HCT116 (cell line): Measurements from ENCODE around the gene KRTAP12-2. TPM values are rescaled to one million over a fixed set of nuclear protein-coding genes. Genes with fewer than 3 reads are reported as not detected.

ENCODE experiments used
- ATAC-seq: fragments of 200-7000 bp; cut with Tn5 transposase; 2 replicates; pipeline ENCODE4 v1.9.1; 2020; ENCODE audit warnings: mild to moderate bottlenecking, moderate library complexity
- BruUV-seq: library from RNA; stranded (reverse); fragments of 400-500 nt; replicated peaks from 2 replicates; lab custom pipeline; 2021; lab: Mats Ljungman, UMichigan
- CTCF ChIA-PET: fragments of 300-600 bp; sonication (Branson Sonifier 250); formaldehyde crosslinking; loops from one replicate; lab custom pipeline; 2021; ENCODE audit warnings: antibody characterized with exemption; lab: Charles Lee
- POLR2A ChIA-PET: fragments of 300-600, 350-600 bp; sonication (Branson Sonifier 250); formaldehyde crosslinking; loops from one replicate; lab custom pipeline; 2021; ENCODE audit warnings: antibody characterized with exemption; lab: Charles Lee
- RAD21 ChIA-PET, 2 experiments: fragments of 300-600 bp; sonication (Branson Sonifier 250); formaldehyde crosslinking; loops; one replicate each; lab custom pipeline; 2023; ENCODE audit warnings: low total read pairs in 2 of 2; ENCODE audit not compliant: uncharacterized antibody in 2 of 2, unreplicated experiment in 2 of 2, low non-redundant PET in 1 of 2; lab: Charles Lee
- DNase-seq: peaks from one replicate; pipeline ENCODE4 v3.0.0-alpha.2; 2010; ENCODE audit warnings: low read depth, low spot score
- H2AFZ ChIP-seq: fragments of 200-600 bp; shearing (Covaris generic), sonication (generic); 2 replicates; pipeline ENCODE4 v1.6.1; 2017; ENCODE audit warnings: low read depth, mixed run types, mixed read lengths, antibody characterized with exemption, low read length; ENCODE audit not compliant: poor library complexity, severe bottlenecking
- H3K27ac ChIP-seq: 2 replicates; pipeline ENCODE4 v1.5.1; 2012; ENCODE audit warnings: low read depth, low read length
- H3K27me3 ChIP-seq: fragments of 200-600 bp; sonication (generic); 2 replicates; pipeline ENCODE4 v1.6.1; 2016; ENCODE audit warnings: mixed run types, low read length, mixed read lengths; ENCODE audit not compliant: insufficient read depth
- H3K36me3 ChIP-seq, 2 experiments: fragments of 200-500 bp in 1 of 2; fragments of 200-600 bp in 1 of 2; sonication (Bioruptor generic) in 1 of 2; sonication (generic) in 1 of 2; 2 replicates each; pipeline versions ENCODE4 v1.5.1 to v1.6.1; 2014 to 2016; ENCODE audit warnings: low read length in 2 of 2, inconsistent platforms in 1 of 2, mixed read lengths in 1 of 2, mixed run types in 1 of 2; ENCODE audit not compliant: insufficient read depth in 2 of 2, control insufficient read depth in 1 of 2
- H3K4me1 ChIP-seq, 2 experiments: fragments of 200-600 bp in 1 of 2; sonication (generic) in 1 of 2; 2 replicates each; pipeline versions ENCODE4 v1.5.1 to v1.6.1; 2012 to 2017; ENCODE audit warnings: low read length in 2 of 2, inconsistent platforms in 1 of 2, mild to moderate bottlenecking in 1 of 2, mixed read lengths in 1 of 2, mixed run types in 1 of 2, moderate library complexity in 1 of 2; ENCODE audit not compliant: insufficient read depth in 2 of 2, control insufficient read depth in 1 of 2
- H3K4me2 ChIP-seq: fragments of 200-600 bp; sonication (generic); 2 replicates; pipeline ENCODE4 v1.6.1; 2017; ENCODE audit warnings: mixed run types, low read length, mixed read lengths
- H3K4me3 ChIP-seq, 2 experiments: fragments of 200-600 bp in 1 of 2; sonication (generic) in 1 of 2; replicated peaks in 1 of 2; 2 replicates each; pipeline ENCODE4 v1.5.1; 2011 to 2016; ENCODE audit warnings: low read length in 2 of 2, control low read depth in 1 of 2, low read depth in 1 of 2, mild to moderate bottlenecking in 1 of 2, mixed read lengths in 1 of 2, mixed run types in 1 of 2
- H3K79me2 ChIP-seq: fragments of 200-600 bp; sonication (generic); 2 replicates; pipeline ENCODE4 v1.6.1; 2017; ENCODE audit warnings: mild to moderate bottlenecking, mixed run types, low read length, moderate library complexity, mixed read lengths; ENCODE audit not compliant: insufficient read depth
- H3K9ac ChIP-seq: fragments of 200-600 bp; sonication (generic); 2 replicates; pipeline ENCODE4 v1.6.1; 2016; ENCODE audit warnings: low read length, mixed read lengths
- H3K9me2 ChIP-seq: fragments of 200-600 bp; sonication (generic), shearing (Covaris generic); 2 replicates; pipeline ENCODE4 v1.6.1; 2017; ENCODE audit warnings: mixed run types, mild to moderate bottlenecking, moderate library complexity; ENCODE audit not compliant: insufficient read depth
- H3K9me3 ChIP-seq, 2 experiments: fragments of 200-500 bp in 1 of 2; fragments of 200-600 bp in 1 of 2; sonication (Bioruptor generic) in 1 of 2; sonication (generic) in 1 of 2; 2 replicates each; pipeline ENCODE4 v1.6.1; 2014 to 2017; ENCODE audit warnings: low read length in 2 of 2, mixed read lengths in 2 of 2, inconsistent platforms in 1 of 2, low read depth in 1 of 2, mild to moderate bottlenecking in 1 of 2, mixed run types in 1 of 2, moderate library complexity in 1 of 2; ENCODE audit not compliant: control insufficient read depth in 1 of 2, insufficient read depth in 1 of 2
- H4K20me1 ChIP-seq: fragments of 200-600 bp; sonication (generic), shearing (Covaris generic); 2 replicates; pipeline ENCODE4 v1.6.1; 2017; ENCODE audit warnings: mixed run types, mild to moderate bottlenecking, moderate library complexity; ENCODE audit not compliant: insufficient read depth
- FOSL1 ChIP-seq: IDR thresholded peaks from 2 replicates; pipeline ENCODE4 v1.6.1; 2012; ENCODE audit warnings: low read depth
- JUND ChIP-seq: IDR thresholded peaks from 2 replicates; pipeline ENCODE4 v1.6.1; 2012
- MAX ChIP-seq: IDR thresholded peaks from 2 replicates; pipeline ENCODE4 v1.6.1; 2012
- SIN3A ChIP-seq: IDR thresholded peaks from 2 replicates; pipeline ENCODE4 v1.6.1; 2012; ENCODE audit warnings: low read depth
- ZBTB33 ChIP-seq: IDR thresholded peaks from 2 replicates; pipeline ENCODE4 v1.6.1; 2011; ENCODE audit warnings: mild to moderate bottlenecking, low read length, moderate library complexity; ENCODE audit not compliant: insufficient replicate concordance; ENCODE audit errors: extremely low read depth
- intact Hi-C: fragments of 100-400 bp; cut with micrococcal nuclease; formaldehyde crosslinking; loops from 2 replicates; pipeline ENCODE4 v1.10.0; 2022
- total RNA-seq: library from RNA; stranded (reverse); gene quantifications from one replicate; pipeline ENCODE4 v1.2.1, GENCODE V29; 2021; ENCODE audit not compliant: unreplicated experiment

Gene KRTAP12-2
- total RNA-seq, 1 experiment from 2014 or later: not detected

DNA sequence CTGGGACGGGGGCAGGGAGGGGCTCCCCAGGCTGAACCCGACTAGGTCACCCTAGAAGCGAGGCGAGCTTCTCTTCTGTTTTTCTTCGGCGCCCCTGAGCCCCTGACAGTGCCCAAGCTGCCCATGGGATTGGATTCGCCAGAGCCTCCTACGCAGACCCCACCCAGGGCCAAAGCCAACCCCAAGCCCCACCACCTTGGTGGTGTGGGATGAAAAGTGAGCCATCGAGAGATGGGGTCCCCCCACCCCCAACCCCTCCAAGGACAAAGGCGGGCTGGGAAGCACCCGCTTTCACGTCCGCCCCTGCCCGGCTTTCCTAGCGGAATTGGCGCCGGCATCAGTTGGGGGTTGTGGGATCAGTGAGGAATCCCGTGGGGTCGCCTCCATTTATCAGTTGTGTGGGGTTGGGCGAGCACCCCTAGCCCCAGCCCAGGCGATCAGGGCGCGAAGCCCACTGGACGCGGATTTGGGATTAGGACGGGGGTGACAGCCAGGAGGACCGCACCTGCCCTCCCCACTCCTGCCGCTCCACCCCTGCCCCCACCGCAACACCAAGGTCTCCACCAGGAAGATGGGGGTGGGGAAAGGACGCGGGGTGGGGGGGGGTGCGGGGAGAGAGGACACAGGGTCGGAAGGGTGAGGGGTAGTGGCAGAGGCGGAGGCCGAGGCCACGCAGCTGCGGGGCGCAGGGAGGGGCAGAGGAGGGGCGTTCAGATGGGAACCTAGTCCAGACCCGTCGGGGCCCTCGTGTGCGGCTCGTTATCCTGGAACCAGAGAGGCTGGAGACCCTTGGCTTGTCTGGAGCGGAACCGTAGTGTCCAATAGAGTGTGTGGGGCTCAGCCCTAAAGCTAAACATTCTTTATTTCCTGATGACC, 40.2 kb upstream of the KRTAP12-2 start:
- peaks cover 0 to 6% of the 10 kb centered on the region in 2 experiments; a peak in 1 of 4 replicates for H3K4me1 ChIP-seq
- ATAC-seq: no peak
- H3K27me3 ChIP-seq: peaks cover 10% of the 10 kb centered on the region; the same call in 1 of the 2 replicates
- H3K36me3 ChIP-seq: no peaks in the 10 kb centered on the region
- no peak overlapping the region for H3K27ac ChIP-seq
- BruUV-seq: no TSS peak
- intact Hi-C loops: no loop called here
- TF ChIP-seq SIN3A: no peak
- no peak for TF ChIP-seq ZBTB33
- no peak for TF ChIP-seq MAX
- TF ChIP-seq JUND: no peak
- no peak for TF ChIP-seq FOSL1
- TF ChIP-seq, all 23 proteins: peak for 0
- H3K4me3 ChIP-seq: no peak overlapping the region
- RAD21 ChIA-PET: no interaction called here
- no peaks in the 10 kb centered on the region for H3K9me3 ChIP-seq
- no peak overlapping the region for H2AFZ ChIP-seq
- no peak overlapping the region for H3K4me2 ChIP-seq
- POLR2A ChIA-PET: no interaction called here
- H3K9me2 ChIP-seq: no peaks in the 10 kb centered on the region
- CTCF ChIA-PET: no interaction called here
- DNase-seq: no peak
- H3K79me2 ChIP-seq: no peaks in the 10 kb centered on the region
- H4K20me1 ChIP-seq: no peaks in the 10 kb centered on the region
- H3K9ac ChIP-seq: no peak overlapping the region
